GM19463 (cell line): Measurements from ENCODE around the gene HES3.

Experiments
- ATAC-seq: cut with Tn5 transposase; IDR thresholded peaks from one replicate; pipeline ENCODE4 v1.9.1; 2021; ENCODE audit warnings: mild to moderate bottlenecking, moderate library complexity; ENCODE audit not compliant: unreplicated experiment

Gene HES3

DNA sequence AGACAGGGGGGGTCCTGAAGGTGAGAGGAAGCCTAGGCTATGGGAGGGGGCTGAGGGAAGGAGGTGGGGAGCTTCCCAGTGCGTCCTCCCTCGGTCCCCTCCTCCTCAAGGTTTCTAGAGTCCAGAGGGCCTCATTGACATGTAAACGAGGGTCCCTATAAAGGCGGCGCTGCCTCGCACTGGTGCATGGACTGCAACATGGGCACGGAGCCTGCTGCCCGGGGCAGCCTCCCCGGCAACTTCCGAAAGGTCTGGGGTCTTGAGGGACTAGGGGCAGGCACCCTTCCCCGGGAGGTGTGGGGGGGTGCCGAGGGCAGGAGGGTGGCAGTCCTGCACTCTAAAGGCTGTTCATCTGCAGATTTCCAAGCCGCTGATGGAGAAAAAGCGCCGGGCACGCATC lies at the start of gene HES3:
Gene HES3, plus strand, starts transcription at position 187 of the 400 bp plus-strand sequence. Its CDS starts 187 bp downstream, at position 374.
- no peak for ATAC-seq

DNA sequence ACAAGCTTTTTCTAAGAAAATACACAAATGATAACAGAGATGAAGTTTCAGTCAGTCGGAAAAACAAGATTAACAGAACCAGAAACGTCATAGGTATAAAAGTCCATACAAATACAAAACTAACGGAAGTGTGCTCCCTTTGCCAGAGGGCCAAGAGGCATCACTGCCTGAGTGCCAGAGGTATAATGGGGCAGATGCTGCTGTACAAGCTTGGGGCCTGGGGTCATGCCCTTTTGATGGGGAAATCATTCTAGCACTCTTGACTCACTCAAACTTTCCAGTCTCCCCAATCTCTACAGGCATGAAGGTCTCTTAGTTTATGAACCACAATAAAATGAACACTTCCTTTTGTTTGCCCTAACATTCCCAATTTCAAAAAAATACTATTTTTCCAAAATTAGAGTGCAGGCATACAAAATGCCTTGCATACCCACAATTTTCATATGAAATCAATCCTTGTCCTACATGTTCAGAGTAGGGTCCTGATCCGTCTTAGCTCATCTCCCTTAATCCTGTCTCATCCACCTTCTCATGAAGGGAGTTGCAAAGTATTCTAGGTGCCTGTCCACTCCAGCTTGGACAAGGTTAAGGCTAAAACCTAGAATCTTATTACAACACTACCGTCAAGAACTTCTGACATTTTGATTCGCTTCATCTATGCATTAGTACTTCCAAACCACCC lies 46.1 kb upstream of the HES3 start:
- no peak for ATAC-seq

DNA sequence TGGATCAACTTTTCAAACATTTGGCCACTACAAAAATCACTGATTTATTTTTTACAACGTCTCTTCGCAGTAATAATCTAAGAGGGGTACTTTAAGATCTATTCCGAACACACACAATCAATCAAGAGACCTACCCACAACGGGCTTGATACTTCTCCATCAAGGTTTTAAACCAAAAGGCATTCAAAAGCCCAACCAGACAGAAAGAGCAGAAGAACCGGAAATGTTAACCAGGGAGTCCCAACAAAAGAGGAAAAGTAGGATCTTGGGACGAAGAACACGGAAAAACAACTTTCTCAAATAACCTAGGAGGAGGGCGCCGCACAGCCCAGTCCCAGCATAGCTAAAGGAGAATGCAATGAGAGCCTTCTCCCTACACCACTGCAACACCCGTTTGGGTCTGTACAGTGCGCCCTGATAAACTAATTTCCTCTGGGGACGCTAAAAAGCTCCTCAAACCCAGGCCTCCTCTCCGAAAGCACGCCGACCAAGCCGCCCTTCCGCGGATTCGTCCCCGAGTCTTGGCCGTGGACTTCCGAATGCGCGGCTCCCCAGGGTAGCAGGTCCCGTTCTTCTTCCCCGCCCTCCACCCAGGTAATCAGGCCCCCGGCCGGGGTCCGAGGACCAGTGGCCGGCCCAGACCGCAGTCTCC lies 45.2 kb upstream of the HES3 start:
- peak; percentile 11 for ATAC-seq

GRCh38 chr1:6199298-6200187 lies 44.4 kb upstream of the HES3 start, which contains the start of gene RPL22:
Gene RPL22, minus strand, starts transcription at chr1:6199595. Its CDS starts 22 bp downstream, at chr1:6199573.
- ATAC-seq = peak; percentile 98

DNA sequence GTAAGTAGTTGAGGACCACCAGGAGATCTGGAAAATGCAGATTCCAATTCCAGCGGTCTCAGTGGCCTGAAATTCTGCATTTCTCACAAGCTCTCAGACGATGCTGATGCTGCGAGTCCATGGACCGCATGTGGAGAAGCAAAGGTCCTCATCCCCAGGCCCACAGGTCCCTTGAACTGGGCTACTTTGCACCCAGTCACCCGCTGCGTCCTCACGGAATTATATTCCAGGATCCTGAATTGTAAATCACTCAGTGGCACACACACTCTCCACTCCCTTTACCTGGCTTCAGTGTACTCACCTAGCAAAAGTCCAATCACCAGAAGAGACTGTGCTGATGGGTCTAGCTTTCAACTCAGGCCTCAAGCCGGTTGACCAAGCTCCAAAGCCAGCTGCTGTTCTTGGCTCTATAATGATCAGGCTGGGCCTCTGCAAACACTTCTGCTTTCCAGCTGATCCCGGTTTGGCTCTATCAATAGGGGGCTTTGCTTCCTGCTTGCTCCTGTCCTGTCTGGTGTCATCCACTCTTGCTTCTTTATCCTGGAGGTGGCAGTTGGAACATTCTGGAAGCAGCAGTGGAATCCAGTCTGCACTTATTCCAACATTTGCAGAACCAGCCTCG lies 43.7 kb upstream of the HES3 start:
- no peak for ATAC-seq

GRCh38 chr1:6202256-6202655 lies 41.7 kb upstream of the HES3 start:
- no peak for ATAC-seq

- ATAC-seq = peak; percentile 60
These were observed 38.0 kb upstream of the HES3 start, which contains the start of gene RNF207 for GRCh38 chr1:6205849-6206519. Gene RNF207, plus strand, starts transcription at chr1:6206119. Its CDS starts 417 bp downstream, at chr1:6206536.

- peak; percentile 10 for ATAC-seq
These were observed 37.5 kb upstream of the HES3 start for GRCh38 chr1:6206520-6206855.

DNA sequence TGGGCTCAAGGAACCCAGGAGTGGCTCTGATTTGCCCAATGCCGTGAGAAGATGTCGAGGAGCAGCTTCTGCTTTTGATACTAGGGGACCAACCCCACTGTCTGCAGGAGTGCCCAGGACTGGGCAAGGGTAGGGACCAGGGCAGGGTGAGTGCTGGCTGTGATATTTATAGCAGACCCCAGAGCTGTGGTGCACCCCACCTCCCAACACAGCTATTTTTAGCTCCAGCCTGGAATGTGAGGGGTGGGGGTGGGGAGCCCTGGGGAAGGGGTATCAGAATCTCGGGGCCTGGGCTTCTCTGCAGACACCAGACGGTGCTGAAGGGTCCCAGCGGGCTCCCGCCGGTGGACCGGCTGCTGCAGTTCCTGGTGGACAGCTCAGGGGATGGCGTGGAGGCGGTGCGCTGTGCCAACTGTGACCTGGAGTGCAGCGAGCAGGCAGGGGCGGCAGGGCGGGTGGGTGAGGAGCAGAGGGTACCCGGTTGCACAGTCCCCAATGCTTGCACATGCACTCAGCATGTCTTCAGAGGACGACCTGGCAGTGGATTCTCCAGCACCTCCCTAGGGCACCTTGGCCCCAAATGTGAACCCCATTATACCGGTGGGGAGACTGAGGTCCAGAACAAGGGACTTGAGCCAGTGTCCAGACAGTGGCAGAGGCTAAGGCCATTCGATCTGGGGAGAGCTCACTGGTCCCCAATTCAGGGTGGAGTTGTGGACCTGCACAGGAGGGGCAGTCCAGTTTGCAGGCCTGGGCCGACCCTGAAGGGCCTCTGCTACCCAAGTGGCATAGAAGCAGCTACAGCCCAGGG lies 36.7 kb upstream of the HES3 start:
- ATAC-seq = no peak

DNA sequence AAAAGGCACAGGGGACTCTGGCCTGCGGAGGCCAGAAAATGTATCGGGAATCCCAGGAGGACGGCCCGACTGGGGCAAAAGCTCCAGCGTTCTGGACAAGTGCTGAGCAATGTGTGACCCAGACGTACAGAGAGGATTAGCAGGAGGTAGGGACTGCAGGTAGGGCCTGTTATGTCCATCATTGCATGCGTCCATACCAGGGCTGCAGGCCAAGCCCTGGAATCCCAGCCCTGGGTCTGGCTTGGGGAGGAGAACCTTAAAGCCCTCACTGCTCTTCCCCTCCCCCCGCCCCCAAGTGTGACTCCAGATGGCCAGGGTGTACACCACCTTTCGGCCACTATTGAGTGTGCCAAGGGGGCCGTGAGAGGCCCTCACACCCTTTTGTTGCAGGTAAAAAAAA lies 36.1 kb upstream of the HES3 start:
- no peak for ATAC-seq

DNA sequence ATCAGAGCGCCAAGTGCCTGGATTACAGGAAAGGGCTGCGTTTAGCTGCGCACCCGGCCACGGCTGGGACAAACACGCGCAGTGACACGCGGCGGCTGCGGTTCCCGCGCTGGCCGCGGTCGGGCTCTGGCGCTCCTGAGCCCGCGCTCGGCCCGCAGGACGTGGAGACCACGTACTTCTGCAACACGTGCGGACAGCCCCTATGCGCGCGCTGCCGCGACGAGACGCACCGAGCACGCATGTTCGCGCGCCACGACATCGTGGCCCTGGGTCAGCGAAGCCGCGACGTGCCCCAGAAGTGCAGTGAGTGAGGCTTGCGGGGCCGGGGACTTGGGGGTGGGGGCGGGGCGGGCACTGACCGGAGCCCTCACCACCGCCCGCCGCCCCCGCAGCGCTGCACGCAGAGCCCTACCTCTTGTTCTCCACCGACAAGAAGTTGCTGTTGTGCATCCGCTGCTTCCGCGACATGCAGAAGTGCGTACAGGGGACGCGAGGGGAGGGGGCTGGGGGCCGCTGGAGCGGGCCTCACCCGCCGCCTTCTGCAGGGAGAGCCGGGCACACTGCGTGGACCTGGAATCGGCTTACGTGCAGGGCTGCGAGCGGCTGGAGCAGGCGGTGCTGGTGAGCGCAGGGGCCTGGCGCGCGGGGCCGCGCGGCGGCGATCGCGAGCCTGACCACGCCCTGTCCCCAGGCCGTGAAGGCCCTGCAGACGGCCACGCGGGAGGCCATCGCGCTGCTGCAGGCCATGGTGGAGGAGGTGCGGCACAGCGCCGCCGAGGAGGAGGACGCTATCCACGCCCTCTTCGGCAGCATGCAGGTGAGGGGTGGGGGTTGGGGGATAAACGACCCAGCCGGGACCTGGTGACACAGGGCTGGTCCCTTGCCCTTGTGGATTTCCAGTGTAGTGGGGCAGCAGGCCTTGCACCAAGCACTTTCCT lies 35.0 kb upstream of the HES3 start:
- ATAC-seq = no peak

DNA sequence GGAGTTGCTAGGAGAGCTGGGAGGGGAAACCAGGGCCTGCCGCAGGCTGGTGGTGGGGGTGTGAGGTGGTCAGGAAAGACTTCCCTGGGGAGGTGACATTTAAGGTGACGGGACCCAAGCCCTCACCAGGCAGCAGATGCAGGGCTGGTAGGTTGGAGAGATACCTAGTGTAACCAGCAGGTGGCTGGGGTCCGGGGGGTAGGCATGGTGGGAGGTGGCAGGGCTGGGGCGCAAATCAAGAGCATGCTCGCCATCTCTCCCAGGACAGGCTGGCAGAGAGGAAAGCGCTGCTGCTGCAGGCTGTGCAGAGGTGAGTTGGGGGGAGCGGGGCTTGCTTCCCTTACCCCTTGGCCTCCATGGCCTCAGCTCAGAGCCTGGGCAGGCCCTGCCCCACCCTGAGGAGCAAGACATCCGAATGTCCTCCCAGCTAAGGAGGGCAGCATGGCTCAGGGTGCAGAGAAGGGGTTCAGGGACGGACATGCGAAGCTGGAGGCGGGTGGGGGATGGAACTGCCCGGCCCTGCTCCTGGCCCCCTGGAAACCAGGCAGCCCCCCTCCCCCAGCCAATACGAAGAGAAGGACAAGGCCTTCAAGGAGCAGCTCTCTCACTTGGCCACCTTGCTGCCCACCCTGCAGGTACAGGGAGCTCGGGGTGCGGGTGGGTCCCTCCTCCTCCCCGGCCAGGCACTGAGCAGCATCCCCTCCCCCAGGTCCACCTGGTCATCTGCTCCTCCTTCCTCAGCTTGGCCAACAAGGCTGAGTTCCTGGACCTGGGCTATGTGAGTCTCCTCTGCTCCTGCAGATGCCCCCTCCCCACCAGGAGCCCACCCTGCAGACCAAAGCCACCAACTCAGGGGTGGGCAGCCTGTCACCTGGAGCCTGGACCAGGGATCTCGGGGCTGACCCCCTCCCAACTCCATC lies 34.1 kb upstream of the HES3 start:
- no peak for ATAC-seq

GRCh38 chr1:6210591-6211355 lies 33.2 kb upstream of the HES3 start:
- ATAC-seq = no peak

- ATAC-seq = no peak
These were observed 32.2 kb upstream of the HES3 start for GRCh38 chr1:6211731-6212130.

DNA sequence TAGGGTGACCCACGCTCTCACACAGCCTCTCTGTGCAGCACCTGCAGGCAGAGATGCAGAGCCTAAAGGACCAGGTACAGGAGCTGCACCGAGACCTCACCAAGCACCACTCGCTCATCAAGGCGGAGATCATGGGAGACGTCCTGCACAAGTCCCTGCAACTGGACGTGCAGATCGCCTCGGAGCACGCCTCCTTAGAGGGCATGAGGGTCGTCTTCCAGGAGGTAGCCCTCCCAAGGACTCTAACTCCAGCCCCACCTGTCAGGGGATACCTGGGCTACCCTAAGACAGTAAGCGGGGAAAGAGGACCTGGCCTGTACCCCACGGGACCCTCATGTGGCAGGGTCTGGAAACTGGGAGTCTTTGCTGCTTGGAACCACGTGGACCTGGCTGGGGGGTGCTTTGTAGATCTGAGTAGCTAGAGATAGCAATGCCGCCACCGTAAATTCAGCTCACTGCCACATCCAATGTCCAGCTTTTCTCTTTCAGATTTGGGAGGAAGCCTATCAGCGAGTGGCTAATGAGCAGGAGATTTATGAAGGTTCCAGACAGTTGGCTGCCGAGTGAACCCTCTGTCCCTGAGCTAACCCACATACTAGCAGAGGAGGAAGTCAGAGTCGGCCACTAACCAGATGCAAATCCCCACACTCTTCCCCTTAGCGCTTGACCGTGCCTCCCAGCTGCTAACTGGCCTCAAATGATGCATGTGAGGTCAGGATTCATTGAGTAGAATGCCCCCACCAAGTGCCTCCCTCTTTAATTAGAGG lies 31.6 kb upstream of the HES3 start:
- no peak for ATAC-seq
